GM20000 (cell line): Measurements from ENCODE around the gene UNC45A.

Experiments used
- DNase-seq: peaks from one replicate; pipeline ENCODE4 v3.0.0; 2012; ENCODE audit warnings: low spot score
- TF ChIP-seq, protein P1 (sequence below): IDR thresholded peaks from 2 replicates; pipeline ENCODE4 v1.5.1; 2012; ENCODE audit warnings: mild to moderate bottlenecking, control low read depth; ENCODE audit errors: extremely low read depth, missing control alignments

UNC45A gene

DNA sequence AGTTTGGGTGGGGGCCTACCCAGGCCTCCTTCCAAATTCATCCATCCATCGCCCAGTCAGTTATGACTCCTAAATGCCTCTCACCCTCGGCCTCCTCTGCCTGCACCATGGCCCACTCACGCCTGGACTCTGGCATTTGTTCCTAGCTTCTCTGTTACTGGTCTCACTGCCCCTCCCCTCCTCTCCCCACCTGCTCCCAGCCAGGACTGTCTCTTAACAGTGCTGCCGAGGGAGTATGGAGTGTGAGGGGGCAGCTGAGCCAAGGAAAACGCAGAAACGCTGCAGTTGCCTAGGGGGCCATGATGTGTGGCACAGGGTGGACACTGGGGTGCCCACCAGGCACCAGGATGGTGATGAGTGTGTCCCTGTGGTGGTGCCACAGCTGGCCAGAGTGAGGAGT is 22.7 kb downstream of the UNC45A start:
- DNase-seq = no peak
- TF ChIP-seq, protein P1, sequence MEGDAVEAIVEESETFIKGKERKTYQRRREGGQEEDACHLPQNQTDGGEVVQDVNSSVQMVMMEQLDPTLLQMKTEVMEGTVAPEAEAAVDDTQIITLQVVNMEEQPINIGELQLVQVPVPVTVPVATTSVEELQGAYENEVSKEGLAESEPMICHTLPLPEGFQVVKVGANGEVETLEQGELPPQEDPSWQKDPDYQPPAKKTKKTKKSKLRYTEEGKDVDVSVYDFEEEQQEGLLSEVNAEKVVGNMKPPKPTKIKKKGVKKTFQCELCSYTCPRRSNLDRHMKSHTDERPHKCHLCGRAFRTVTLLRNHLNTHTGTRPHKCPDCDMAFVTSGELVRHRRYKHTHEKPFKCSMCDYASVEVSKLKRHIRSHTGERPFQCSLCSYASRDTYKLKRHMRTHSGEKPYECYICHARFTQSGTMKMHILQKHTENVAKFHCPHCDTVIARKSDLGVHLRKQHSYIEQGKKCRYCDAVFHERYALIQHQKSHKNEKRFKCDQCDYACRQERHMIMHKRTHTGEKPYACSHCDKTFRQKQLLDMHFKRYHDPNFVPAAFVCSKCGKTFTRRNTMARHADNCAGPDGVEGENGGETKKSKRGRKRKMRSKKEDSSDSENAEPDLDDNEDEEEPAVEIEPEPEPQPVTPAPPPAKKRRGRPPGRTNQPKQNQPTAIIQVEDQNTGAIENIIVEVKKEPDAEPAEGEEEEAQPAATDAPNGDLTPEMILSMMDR = no peak

- TF ChIP-seq, protein P1 = no peak
- DNase-seq = no peak
Measured at GRCh38 chr15:90959028-90959595, 24.0 kb downstream of the UNC45A start.

- TF ChIP-seq, protein P1 = no peak
- no peak for DNase-seq
Measured at GRCh38 chr15:90959894-90960293, 24.8 kb downstream of the UNC45A start.

GRCh38 chr15:90960298-90961091 is 25.4 kb downstream of the UNC45A start:
- TF ChIP-seq, protein P1 = no peak
- DNase-seq = no peak

GRCh38 chr15:90962021-90962420 is 26.9 kb downstream of the UNC45A start:
- TF ChIP-seq, protein P1 = no peak
- DNase-seq = no peak

GRCh38 chr15:90966262-90966661 is 31.2 kb downstream of the UNC45A start:
- DNase-seq = no peak
- TF ChIP-seq, protein P1 = no peak

DNA sequence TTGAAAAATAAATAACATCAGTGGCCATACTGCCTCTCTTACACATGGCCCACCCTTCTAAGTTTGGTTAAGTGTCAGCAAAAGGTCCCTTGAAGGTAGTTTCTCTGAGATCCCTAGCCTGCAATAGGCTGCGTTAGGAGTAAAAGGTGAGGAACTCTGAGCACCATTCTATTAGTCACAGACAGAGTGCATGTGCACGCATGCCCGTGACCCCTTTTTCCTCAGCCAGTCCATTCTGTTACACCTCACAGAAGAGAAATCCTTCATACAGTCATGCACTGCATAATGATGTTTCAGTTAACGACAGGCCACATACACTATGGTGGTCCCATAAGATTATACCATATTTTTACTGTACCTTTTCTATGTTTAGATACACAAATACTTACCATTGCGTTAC is 32.1 kb downstream of the UNC45A start:
- TF ChIP-seq, protein P1 = no peak

More for the DNA sequence above, 32.1 kb downstream of the UNC45A start:
- DNase-seq = no peak
